GM18526 (cell line): Measurements from ENCODE around the gene ATXN3.

Experiments used
- POLR2A ChIP-seq: IDR thresholded peaks from 3 replicates; pipeline ENCODE4 v1.6.1; 2011; ENCODE audit not compliant: insufficient read length; ENCODE audit errors: extremely low read depth

Gene ATXN3

GRCh38 chr14:92033906-92034687, 72.3 kb downstream of the ATXN3 start:
- TF ChIP-seq POLR2A, result no peak

- TF ChIP-seq POLR2A, result no peak
Observed at GRCh38 chr14:92033433-92033832, 72.9 kb downstream of the ATXN3 start.

GRCh38 chr14:92026548-92027190, 79.7 kb downstream of the ATXN3 start:
- no peak for TF ChIP-seq POLR2A

DNA sequence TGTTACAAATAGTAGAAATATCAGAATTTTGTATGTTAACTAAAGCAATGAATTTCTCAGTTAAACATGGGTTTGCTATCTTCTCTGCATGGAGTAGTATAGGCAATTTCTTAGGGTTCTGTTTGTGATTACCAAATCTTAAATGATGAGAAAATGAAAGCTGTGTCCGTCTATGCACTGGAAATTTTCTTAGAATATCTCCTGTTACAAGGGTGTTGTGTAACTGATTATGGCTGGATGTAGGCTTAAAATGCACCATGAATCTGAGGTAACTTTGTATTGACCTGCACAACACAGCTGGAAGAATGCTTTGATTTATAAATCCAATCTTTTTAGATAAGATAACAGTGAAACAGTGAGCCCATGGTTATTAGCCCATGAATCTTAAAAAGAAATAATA, 84.3 kb downstream of the ATXN3 start:
- no peak for TF ChIP-seq POLR2A

DNA sequence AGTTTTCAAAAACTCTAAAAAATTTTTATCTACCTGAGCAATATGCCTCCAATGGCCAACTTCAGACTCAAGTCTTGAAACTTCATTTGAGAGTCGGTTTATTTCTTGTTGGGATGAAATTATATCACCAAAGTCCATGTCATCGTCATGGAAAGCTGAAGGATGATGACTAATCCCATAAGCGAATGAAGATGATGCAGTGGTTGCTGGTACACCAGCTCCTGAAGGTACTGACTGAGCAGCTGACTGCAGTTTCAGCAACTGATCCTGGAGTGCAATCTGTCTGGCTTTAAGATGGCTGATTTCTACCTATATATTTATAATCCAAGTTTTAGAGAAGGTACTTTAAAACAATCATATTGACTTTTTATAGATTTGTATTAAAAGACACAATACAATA, 84.9 kb downstream of the ATXN3 start:
- no peak for TF ChIP-seq POLR2A

GRCh38 chr14:92014040-92014439, 92.3 kb downstream of the ATXN3 start:
- no peak for TF ChIP-seq POLR2A

- no peak for TF ChIP-seq POLR2A
Observed at GRCh38 chr14:92012121-92012748, 94.1 kb downstream of the ATXN3 start.

GRCh38 chr14:92010644-92011043, 95.7 kb downstream of the ATXN3 start:
- no peak for TF ChIP-seq POLR2A

DNA sequence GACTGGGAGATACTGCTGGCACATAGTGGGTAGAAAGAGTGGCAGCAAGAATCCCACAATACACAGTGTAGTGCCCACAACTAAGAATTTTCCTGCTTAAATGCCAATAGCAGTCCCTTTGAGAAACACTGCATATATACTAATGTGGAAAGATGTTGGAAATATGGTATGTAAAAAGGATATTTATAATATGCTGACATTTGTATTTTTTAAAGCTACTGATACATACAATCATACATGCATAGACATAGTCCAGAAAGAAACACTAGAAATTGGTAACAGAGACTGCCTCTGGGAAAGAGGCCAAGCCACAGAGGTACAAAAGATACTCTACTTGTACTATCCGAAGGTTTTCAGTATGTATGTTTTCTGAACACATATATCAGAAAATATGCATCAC, 96.8 kb downstream of the ATXN3 start:
- no peak for TF ChIP-seq POLR2A
